Umbilical cord (tissue), 2 donors: ENCODE data around the gene CHMP1A. TPM values are rescaled to one million over a fixed set of nuclear protein-coding genes. Genes with fewer than 3 reads are reported as not detected.

ENCODE experiments used
- DNase-seq: peaks from one replicate; pipeline ENCODE4 v3.0.0-alpha.2; 2015; ENCODE audit warnings: low spot score
- total RNA-seq: library from RNA; depleted of rRNA; stranded (reverse); fragments of >200 nt; gene quantifications from one replicate; pipeline ENCODE4 v1.2.3, GENCODE V29; 2014; ENCODE audit warnings: low replicate concordance; ENCODE audit not compliant: insufficient read depth

Gene CHMP1A
- total RNA-seq, 1 donor from 2014 or later = 43.6 TPM

- DNase-seq = no peak
These were observed 52.1 kb downstream of the CHMP1A start for GRCh38 chr16:89605186-89605970.

GRCh38 chr16:89604764-89605163 lies 52.7 kb downstream of the CHMP1A start:
- DNase-seq = no peak

GRCh38 chr16:89602952-89603590 lies 54.4 kb downstream of the CHMP1A start:
- DNase-seq = no peak

GRCh38 chr16:89602273-89602951 lies 55.1 kb downstream of the CHMP1A start:
- peak; percentile 60 for DNase-seq

GRCh38 chr16:89601906-89602272 lies 55.6 kb downstream of the CHMP1A start:
- no peak for DNase-seq

- no peak for DNase-seq
These were observed 56.6 kb downstream of the CHMP1A start for GRCh38 chr16:89600956-89601355.

- DNase-seq = no peak
These were observed 57.1 kb downstream of the CHMP1A start for GRCh38 chr16:89600427-89600826.

GRCh38 chr16:89599902-89600301 lies 57.6 kb downstream of the CHMP1A start:
- DNase-seq = no peak

GRCh38 chr16:89599451-89599858 lies 58.1 kb downstream of the CHMP1A start:
- DNase-seq = no peak

- DNase-seq = no peak
These were observed 59.3 kb downstream of the CHMP1A start for GRCh38 chr16:89598199-89598598.

- no peak for DNase-seq
These were observed 60.4 kb downstream of the CHMP1A start for GRCh38 chr16:89596957-89597649.

- no peak for DNase-seq
These were observed 61.3 kb downstream of the CHMP1A start for GRCh38 chr16:89596061-89596689.

- no peak for DNase-seq
These were observed 62.0 kb downstream of the CHMP1A start for GRCh38 chr16:89595330-89596060.

Other genes starting within 250 kb of the CHMP1A start
- 43.8 TPM for gene ANKRD11, start 167.1 kb downstream of the CHMP1A start, total RNA-seq
- 121 TPM for gene SPG7, start 149.3 kb downstream of the CHMP1A start, total RNA-seq
- 2,788 TPM for gene RPL13, start 97.0 kb downstream of the CHMP1A start, total RNA-seq
- not detected for gene CPNE7, start 82.0 kb downstream of the CHMP1A start, total RNA-seq
- gene DPEP1, start 44.1 kb downstream of the CHMP1A start, total RNA-seq = 5.5 TPM
- gene SPATA33, start 128 bp upstream of the CHMP1A start, total RNA-seq = 1.9 TPM
- 35.4 TPM for gene CDK10, start 29.0 kb upstream of the CHMP1A start, total RNA-seq
- 12.5 TPM for gene SPATA2L, start 44.0 kb upstream of the CHMP1A start, total RNA-seq
- gene VPS9D1, start 63.2 kb upstream of the CHMP1A start, total RNA-seq = 9.1 TPM
- gene ZNF276, start 63.8 kb upstream of the CHMP1A start, total RNA-seq = 14.9 TPM
- 34.7 TPM for gene FANCA, start 158.9 kb upstream of the CHMP1A start, total RNA-seq
- 2.2 TPM for gene SPIRE2, start 170.8 kb upstream of the CHMP1A start, total RNA-seq
- 121 TPM for gene TCF25, start 215.9 kb upstream of the CHMP1A start, total RNA-seq